Activated naive CD4-positive, alpha-beta T cell treated with anti-CD3 and anti-CD28 coated beads, Interleukin-2, amount 50 U/mL, for 72 hours (primary cell): ENCODE results near the gene VTI1A. TPM values are rescaled to one million over a fixed set of nuclear protein-coding genes. Genes with fewer than 3 reads are reported as not detected.
"Not testable (repeated sequence)": the region's sequence is repeated elsewhere in the genome, so short reads cannot be mapped to it uniquely, and the experiment has no call there.

Source experiments
- ATAC-seq, 2 donors: fragments of 150-1000 bp; cut with Tn5 transposase; 2 replicates each; pipeline ENCODE4 v1.10.0; 2021; ENCODE audit warnings: mild to moderate bottlenecking in 2 of 2, moderate library complexity in 2 of 2
- DNase-seq, 2 donors: peaks; one replicate each; pipeline ENCODE4 v3.0.0; 2021 to 2022; ENCODE audit warnings: low spot score in 2 of 2
- H3K27ac Mint-ChIP-seq, 2 donors: one replicate each; pipeline ENCODE4 v1.8.0; 2022; ENCODE audit warnings: mild to moderate bottlenecking in 2 of 2, mixed read lengths in 2 of 2
- H3K36me3 Mint-ChIP-seq, 2 donors: one replicate each; pipeline ENCODE4 v1.8.0; 2022; ENCODE audit warnings: mixed read lengths in 2 of 2
- H3K9me3 Mint-ChIP-seq, 2 donors: one replicate each; pipeline ENCODE4 v1.8.0; 2022; ENCODE audit warnings: mixed read lengths in 2 of 2
- total RNA-seq, 2 donors: library from RNA; stranded (reverse); gene quantifications; one replicate each; pipeline ENCODE4 v1.2.3, GENCODE V29; 2022

Gene VTI1A
- total RNA-seq, 2 donors from 2014 or later: 39.7 to 40.8 TPM

DNA sequence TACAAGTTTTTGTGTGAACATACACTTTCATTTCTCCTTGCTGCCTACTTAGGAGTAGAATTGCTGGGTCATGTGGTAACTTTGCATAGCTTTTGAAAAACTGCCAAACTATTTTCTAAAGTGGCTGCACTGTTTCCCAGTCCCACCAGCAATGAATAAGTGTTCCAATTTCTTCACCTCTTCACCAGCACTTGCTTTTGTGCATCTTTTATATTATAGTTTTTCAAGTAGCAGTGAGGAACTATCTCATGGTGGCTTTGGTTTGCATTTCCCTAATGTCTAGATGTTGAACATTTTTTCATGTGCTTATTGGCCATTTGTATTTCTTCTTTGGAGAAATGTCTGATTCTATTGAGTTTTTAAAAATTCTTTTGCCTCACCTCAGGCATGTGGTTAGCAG lies 273.2 kb downstream of the VTI1A start:
- Mint-ChIP-seq H3K27ac (no peak overlapping the region), H3K36me3 (peaks cover 0 to 6% of the 10 kb centered on the region in 2 donors), H3K9me3 (no peaks in the 10 kb centered on the region)
- ATAC-seq: no peak
- DNase-seq: no peak

DNA sequence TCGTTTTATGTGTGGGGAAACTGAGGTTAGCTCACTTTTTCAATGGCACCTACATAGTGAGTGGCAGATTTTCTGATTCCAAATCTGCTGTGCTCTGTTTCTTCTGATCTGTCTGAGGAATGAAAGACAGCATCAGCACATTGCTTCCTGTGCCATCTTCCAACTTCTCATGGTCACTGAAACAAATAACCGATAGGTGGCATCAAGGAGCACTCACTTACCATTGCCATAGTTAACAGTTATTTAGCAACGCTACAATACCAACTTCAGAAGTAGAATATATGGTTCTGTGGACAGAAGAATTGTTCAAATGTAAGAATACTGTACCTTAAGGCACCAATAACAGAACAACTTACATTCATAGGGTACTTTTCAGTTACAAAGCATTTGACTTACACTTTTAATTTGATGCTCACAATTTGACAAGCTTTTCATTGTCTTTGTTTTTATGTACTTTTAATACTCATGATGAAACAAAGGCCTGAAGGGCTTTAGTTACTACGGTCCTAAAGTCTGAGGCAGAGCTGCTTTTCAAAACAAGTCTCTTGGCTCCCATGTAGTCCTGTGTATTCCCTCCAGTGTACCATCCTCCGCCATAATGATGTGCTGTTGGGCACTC lies 274.2 kb downstream of the VTI1A start:
- DNase-seq (peak in 1 of 2 donors; percentile 5), ATAC-seq (no peak)
- Mint-ChIP-seq H3K27ac (no peak overlapping the region), H3K36me3 (no peaks in the 10 kb centered on the region), H3K9me3 (no peaks in the 10 kb centered on the region)

- no peaks in the 10 kb centered on the region for H3K9me3 Mint-ChIP-seq
- H3K36me3 Mint-ChIP-seq: no peaks in the 10 kb centered on the region
- no peak for ATAC-seq
- no peak overlapping the region for H3K27ac Mint-ChIP-seq
- DNase-seq: no peak
Observed at GRCh38 chr10:112722758-112723157, 275.7 kb downstream of the VTI1A start.

DNA sequence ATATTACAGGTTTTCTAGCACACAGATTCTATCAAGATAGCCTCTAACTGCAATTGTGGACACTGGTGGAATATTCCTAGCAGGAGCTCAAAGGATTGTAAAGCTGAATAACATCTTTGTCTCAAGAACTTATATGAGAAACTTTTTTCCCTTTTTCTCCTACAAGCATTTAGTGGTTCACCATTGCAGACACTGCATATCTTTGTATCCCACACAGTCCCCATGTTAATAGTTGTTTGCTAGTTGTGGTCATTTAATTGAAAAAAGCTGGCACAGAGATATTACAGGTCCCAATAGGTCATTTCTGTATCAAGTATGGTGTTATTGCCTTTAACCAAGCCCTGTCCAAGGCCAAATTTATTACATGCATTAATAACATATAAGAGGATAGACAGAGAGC lies 276.9 kb downstream of the VTI1A start:
- no peaks in the 10 kb centered on the region for H3K36me3 Mint-ChIP-seq

GRCh38 chr10:112724404-112724991 lies 277.5 kb downstream of the VTI1A start:
- DNase-seq (no peak), ATAC-seq (no peak)
- Mint-ChIP-seq H3K27ac (no peak overlapping the region), H3K9me3 (no peaks in the 10 kb centered on the region), H3K36me3 (no peaks in the 10 kb centered on the region)

More for the DNA sequence above, 276.9 kb downstream of the VTI1A start:
- ATAC-seq: no peak
- DNase-seq: no peak
- Mint-ChIP-seq H3K9me3 (no peaks in the 10 kb centered on the region), H3K27ac (no peak overlapping the region)

DNA sequence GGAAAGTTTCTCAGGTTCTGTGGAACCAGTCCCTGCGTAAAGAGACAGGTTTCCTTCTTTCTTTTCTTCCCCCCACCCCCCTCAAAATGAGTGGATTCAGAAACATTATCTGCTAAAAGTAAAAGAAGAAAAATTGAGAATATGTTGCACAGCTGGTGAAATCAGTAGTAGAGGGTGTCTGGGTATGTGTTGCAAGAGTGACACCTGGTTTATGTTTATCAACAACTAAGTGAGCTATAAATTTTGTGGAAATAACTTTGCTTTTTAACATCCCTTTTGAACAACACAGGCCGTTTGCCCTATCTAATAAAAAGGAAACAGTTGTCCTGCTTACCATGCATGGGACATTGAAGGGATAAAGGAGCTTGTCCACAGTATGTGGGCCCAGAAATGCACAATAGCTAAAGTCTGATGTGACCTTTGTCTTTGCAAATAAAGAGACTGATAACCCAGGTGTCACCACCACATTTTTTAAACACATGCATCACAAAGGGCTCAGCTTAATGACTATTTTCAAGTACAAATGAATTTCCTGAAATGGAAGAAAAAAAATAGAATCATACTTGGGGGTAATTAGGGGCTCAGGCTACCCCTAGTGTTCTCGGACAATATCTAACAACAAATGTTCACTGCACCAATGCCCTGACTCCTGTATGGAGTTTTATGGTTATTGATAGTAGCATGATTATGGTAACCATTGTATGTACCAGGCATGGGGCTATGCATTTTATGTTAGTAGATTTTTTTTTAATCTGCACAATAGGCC lies 281.3 kb downstream of the VTI1A start:
- ATAC-seq (no peak), DNase-seq (no peak)
- Mint-ChIP-seq H3K36me3 (no peaks in the 10 kb centered on the region), H3K27ac (no peak overlapping the region), H3K9me3 (no peaks in the 10 kb centered on the region)

- DNase-seq (no peak), ATAC-seq (no peak)
- H3K36me3 Mint-ChIP-seq: no peaks in the 10 kb centered on the region
- no peaks in the 10 kb centered on the region for H3K9me3 Mint-ChIP-seq
- no peak overlapping the region for H3K27ac Mint-ChIP-seq
Observed at GRCh38 chr10:112728997-112729396, 282.0 kb downstream of the VTI1A start.

DNA sequence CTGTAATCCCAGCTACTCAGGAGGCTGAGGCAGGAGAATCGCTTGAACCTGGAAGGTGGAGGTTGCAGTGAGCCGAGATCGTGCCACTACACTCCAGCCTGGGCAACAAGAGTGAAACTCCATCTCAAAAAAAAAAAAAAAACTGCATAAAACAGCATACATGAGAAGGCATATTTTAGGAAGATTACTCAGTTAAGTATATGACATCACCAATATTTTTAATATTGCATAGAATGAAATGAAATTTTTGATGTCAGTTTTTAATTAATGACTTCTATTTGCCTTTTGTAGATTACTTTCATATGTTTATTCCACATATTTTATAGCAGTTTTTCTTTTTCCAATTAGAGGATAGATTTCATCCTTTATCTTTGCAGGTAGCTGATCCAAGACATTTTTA lies 284.4 kb downstream of the VTI1A start:
- ATAC-seq, DNase-seq, H3K9me3 Mint-ChIP-seq, H3K27ac Mint-ChIP-seq, H3K36me3 Mint-ChIP-seq: not testable (repeated sequence)

GRCh38 chr10:112732277-112732921 lies 285.4 kb downstream of the VTI1A start:
- no peak for ATAC-seq
- Mint-ChIP-seq H3K36me3 (no peaks in the 10 kb centered on the region), H3K9me3 (no peaks in the 10 kb centered on the region), H3K27ac (no peak overlapping the region)
- DNase-seq: no peak

GRCh38 chr10:112735041-112735695 lies 288.2 kb downstream of the VTI1A start:
- DNase-seq (no peak), ATAC-seq (no peak)
- Mint-ChIP-seq H3K36me3 (peaks cover 6 to 9% of the 10 kb centered on the region in 2 donors), H3K27ac (no peak overlapping the region), H3K9me3 (no peaks in the 10 kb centered on the region)

- DNase-seq (no peak), ATAC-seq (no peak)
- H3K36me3 Mint-ChIP-seq: peaks cover 6 to 12% of the 10 kb centered on the region in 2 donors
- no peak overlapping the region for H3K27ac Mint-ChIP-seq
- H3K9me3 Mint-ChIP-seq: no peaks in the 10 kb centered on the region
Observed at GRCh38 chr10:112738606-112739591, 291.9 kb downstream of the VTI1A start.

DNA sequence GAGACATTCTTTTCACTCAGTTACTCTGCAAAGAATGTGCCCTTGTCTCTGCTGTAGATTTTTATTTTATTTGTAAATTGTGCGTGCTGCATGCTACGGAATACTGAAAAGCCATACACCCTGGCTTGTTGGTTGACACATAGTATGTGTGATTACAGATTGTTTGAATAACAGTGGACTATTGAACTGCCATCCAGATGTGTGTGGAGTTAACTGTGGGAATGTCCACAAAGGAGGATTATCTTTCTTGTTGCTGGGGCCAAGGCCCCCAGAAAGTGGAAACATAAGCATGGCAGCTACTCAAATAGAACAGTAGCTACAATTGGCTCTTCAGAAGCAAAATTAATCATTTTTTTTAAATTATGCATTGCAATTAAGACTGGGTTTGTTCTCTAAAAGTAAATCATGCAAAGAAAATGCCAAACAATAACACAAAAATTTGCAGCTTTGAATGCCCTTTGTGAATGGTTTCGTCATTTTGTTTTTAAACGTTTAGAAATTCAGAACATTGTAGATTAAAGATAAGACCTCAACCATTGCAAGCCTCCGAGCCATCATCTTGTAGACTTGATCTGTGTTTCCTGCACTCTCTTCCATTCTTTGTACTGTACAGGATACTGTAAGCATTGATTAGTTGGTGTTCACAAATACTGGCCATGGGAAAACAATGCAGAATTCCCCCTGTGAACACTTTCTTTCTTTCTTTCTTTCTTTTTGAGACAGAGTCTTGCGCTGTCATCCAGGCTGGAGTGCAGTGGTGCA lies 292.8 kb downstream of the VTI1A start:
- ATAC-seq (no peak), DNase-seq (no peak)
- no peaks in the 10 kb centered on the region for H3K9me3 Mint-ChIP-seq
- no peak overlapping the region for H3K27ac Mint-ChIP-seq
- H3K36me3 Mint-ChIP-seq: peaks cover 6 to 12% of the 10 kb centered on the region in 2 donors

- ATAC-seq: no peak
- no peak overlapping the region for H3K27ac Mint-ChIP-seq
- no peaks in the 10 kb centered on the region for H3K9me3 Mint-ChIP-seq
- H3K36me3 Mint-ChIP-seq: peaks cover 6 to 12% of the 10 kb centered on the region in 2 donors
- no peak for DNase-seq
Observed at GRCh38 chr10:112741830-112742402, 294.9 kb downstream of the VTI1A start.

- no peak for ATAC-seq
- Mint-ChIP-seq H3K36me3 (peaks cover under 1 to 5% of the 10 kb centered on the region in 2 donors), H3K9me3 (no peaks in the 10 kb centered on the region), H3K27ac (no peak overlapping the region)
- no peak for DNase-seq
Observed at GRCh38 chr10:112744181-112745096, 297.4 kb downstream of the VTI1A start.
